H1 (cell line): ENCODE data around the gene TRIM61. TPM values are rescaled to one million over a fixed set of nuclear protein-coding genes. Genes with fewer than 3 reads are reported as not detected.
"Not testable (repeated sequence)": the region's sequence is repeated elsewhere in the genome, so short reads cannot be mapped to it uniquely, and the experiment has no call there.

Source experiments
- CTCF ChIA-PET: fragments of 300-600 bp; sonication (Branson Sonifier 250); formaldehyde crosslinking; loops from one replicate; lab custom pipeline; 2021; ENCODE audit not compliant: partially characterized antibody; lab: Charles Lee
- POLR2A ChIA-PET: fragments of 300-600 bp; sonication (Branson Sonifier 250); formaldehyde crosslinking; loops from one replicate; lab custom pipeline; 2021; ENCODE audit warnings: inconsistent platforms; ENCODE audit not compliant: partially characterized antibody; lab: Charles Lee
- DNase-seq, 2 experiments: peaks; one replicate each; pipeline versions ENCODE4 v3.0.0 to v3.0.0-alpha.2; 2010 to 2022; ENCODE audit warnings: low spot score in 2 of 2, low read depth in 1 of 2, mixed read lengths in 1 of 2
- FAIRE-seq: peaks from 2 replicates; lab custom pipeline; 2011; peaks lifted over from hg19 to GRCh38; lab: Jason Lieb, UNC
- H2AFZ ChIP-seq: 2 replicates; pipeline ENCODE4 v1.8.1; 2012; ENCODE audit warnings: low read length, inconsistent platforms
- H2AK5ac ChIP-seq: 2 replicates; pipeline ENCODE4 v1.6.1; 2013; ENCODE audit warnings: low read depth, low read length
- H2BK120ac ChIP-seq: replicated peaks from 2 replicates; pipeline ENCODE3; 2013; ENCODE audit warnings: low read depth, low read length, inconsistent platforms
- H2BK12ac ChIP-seq: 2 replicates; pipeline ENCODE4 v1.6.1; 2013; ENCODE audit warnings: low read depth, low read length
- H2BK15ac ChIP-seq: 2 replicates; pipeline ENCODE4 v1.6.1; 2013; ENCODE audit warnings: low read length
- H2BK20ac ChIP-seq: 2 replicates; pipeline ENCODE4 v1.6.1; 2013; ENCODE audit warnings: low read length
- H2BK5ac ChIP-seq: 2 replicates; pipeline ENCODE4 v1.6.1; 2013; ENCODE audit warnings: low read depth, low read length
- H3K14ac ChIP-seq: 2 replicates; pipeline ENCODE4 v1.6.1; 2013; ENCODE audit warnings: inconsistent platforms; ENCODE audit not compliant: insufficient read length
- H3K18ac ChIP-seq: 2 replicates; pipeline ENCODE4 v1.6.1; 2013; ENCODE audit warnings: low read length; ENCODE audit errors: extremely low read depth
- H3K23ac ChIP-seq: 2 replicates; pipeline ENCODE4 v1.6.1; 2013; ENCODE audit warnings: inconsistent platforms; ENCODE audit not compliant: insufficient read length
- H3K23me2 ChIP-seq: 2 replicates; pipeline ENCODE4 v1.6.1; 2013; ENCODE audit warnings: low read depth, low read length
- H3K27ac ChIP-seq: 2 replicates; pipeline ENCODE4 v1.6.1; 2011; ENCODE audit warnings: low read depth, low read length, inconsistent platforms
- H3K27me3 ChIP-seq, 4 experiments: replicated peaks in 1 of 4; 1 replicate in 1 of 4; 2 replicates in 3 of 4; pipeline versions ENCODE4 v1.6.1 to v1.8.1; 2011 to 2013; ENCODE audit warnings: low read length in 3 of 4, mild to moderate bottlenecking in 3 of 4, inconsistent platforms in 2 of 4, mixed read lengths in 2 of 4, moderate library complexity in 1 of 4; ENCODE audit not compliant: control insufficient read depth in 3 of 4, insufficient read depth in 3 of 4; ENCODE audit errors: extremely low read depth in 1 of 4
- H3K36me3 ChIP-seq, 4 experiments: 2 replicates each; pipeline versions ENCODE4 v1.6.1 to v1.8.1; 2011 to 2013; ENCODE audit warnings: mild to moderate bottlenecking in 4 of 4, low read length in 3 of 4, moderate library complexity in 2 of 4, control low read depth in 1 of 4, inconsistent platforms in 1 of 4; ENCODE audit not compliant: insufficient read depth in 4 of 4, control insufficient read depth in 2 of 4
- H3K4ac ChIP-seq: replicated peaks from 2 replicates; pipeline ENCODE3; 2013; ENCODE audit warnings: low read length, low read depth, mixed read lengths, inconsistent platforms; ENCODE audit not compliant: insufficient read length
- H3K4me1 ChIP-seq, 4 experiments: replicated peaks in 1 of 4; 1 replicate in 1 of 4; 2 replicates in 3 of 4; pipeline versions ENCODE4 v1.6.1 to v1.8.1; 2011 to 2013; ENCODE audit warnings: low read length in 3 of 4, inconsistent platforms in 2 of 4, mixed read lengths in 1 of 4; ENCODE audit not compliant: insufficient read depth in 4 of 4, control insufficient read depth in 3 of 4
- H3K4me2 ChIP-seq, 2 experiments: 2 replicates each; pipeline versions ENCODE4 v1.6.1 to v1.8.1; 2011 to 2013; ENCODE audit warnings: low read depth in 2 of 2, low read length in 2 of 2, control low read depth in 1 of 2, inconsistent platforms in 1 of 2, mild to moderate bottlenecking in 1 of 2; ENCODE audit not compliant: insufficient read depth in 1 of 2
- H3K4me3 ChIP-seq, 4 experiments: fragments of 200-600, 300-600 bp in 1 of 4; sonication (generic), shearing (Covaris generic), sonication (Bioruptor Twin) in 1 of 4; 2 replicates each; pipeline versions ENCODE4 v1.5.1 to v1.8.1; 2011 to 2016; ENCODE audit warnings: low read length in 4 of 4, low read depth in 3 of 4, control low read depth in 2 of 4, inconsistent platforms in 2 of 4, mild to moderate bottlenecking in 2 of 4, mixed read lengths in 1 of 4, moderate library complexity in 1 of 4; ENCODE audit not compliant: insufficient read depth in 2 of 4; ENCODE audit errors: extremely low read depth in 1 of 4
- H3K56ac ChIP-seq: replicated peaks from 2 replicates; pipeline ENCODE3; 2013; ENCODE audit warnings: low read depth, mild to moderate bottlenecking, mixed read lengths, low read length, inconsistent platforms; ENCODE audit not compliant: insufficient read length
- H3K79me1 ChIP-seq: 2 replicates; pipeline ENCODE4 v1.6.1; 2013; ENCODE audit warnings: low read depth, low read length, control low read depth
- H3K79me2 ChIP-seq, 2 experiments: 2 replicates each; pipeline versions ENCODE4 v1.6.1 to v1.8.1; 2012 to 2013; ENCODE audit warnings: low read length in 2 of 2, mild to moderate bottlenecking in 2 of 2, inconsistent platforms in 1 of 2; ENCODE audit not compliant: insufficient read depth in 2 of 2, control insufficient read depth in 1 of 2
- H3K9ac ChIP-seq, 4 experiments: replicated peaks in 1 of 4; 1 replicate in 1 of 4; 2 replicates in 3 of 4; pipeline versions ENCODE4 v1.6.1 to v1.8.1; 2011 to 2013; ENCODE audit warnings: low read depth in 3 of 4, low read length in 3 of 4, control low read depth in 2 of 4, mild to moderate bottlenecking in 2 of 4, moderate library complexity in 2 of 4, inconsistent platforms in 1 of 4; ENCODE audit errors: extremely low read depth in 1 of 4
- H3K9me3 ChIP-seq, 2 experiments: 2 replicates each; pipeline versions ENCODE4 v1.6.1 to v1.8.1; 2012 to 2013; ENCODE audit warnings: mild to moderate bottlenecking in 2 of 2, moderate library complexity in 2 of 2, control low read depth in 1 of 2, inconsistent platforms in 1 of 2, low read depth in 1 of 2, low read length in 1 of 2, mixed read lengths in 1 of 2; ENCODE audit not compliant: insufficient read depth in 2 of 2
- H4K20me1 ChIP-seq, 2 experiments: replicated peaks in 1 of 2; 2 replicates each; pipeline versions ENCODE3 to v1.8.1; 2011 to 2013; ENCODE audit warnings: inconsistent platforms in 2 of 2, low read length in 2 of 2, mild to moderate bottlenecking in 1 of 2; ENCODE audit not compliant: insufficient read depth in 2 of 2, control insufficient read depth in 1 of 2
- H4K5ac ChIP-seq: 2 replicates; pipeline ENCODE4 v1.6.1; 2013; ENCODE audit warnings: low read length, low read depth, mixed read lengths, inconsistent platforms; ENCODE audit not compliant: insufficient read length
- H4K8ac ChIP-seq: 2 replicates; pipeline ENCODE4 v1.8.0; 2013; ENCODE audit warnings: mild to moderate bottlenecking, moderate library complexity, low read length, inconsistent platforms; ENCODE audit not compliant: insufficient read depth; ENCODE audit errors: extremely low read depth
- H4K91ac ChIP-seq: replicated peaks from 2 replicates; pipeline ENCODE3; 2013; ENCODE audit warnings: low read length, mixed read lengths, inconsistent platforms; ENCODE audit not compliant: insufficient read length
- WGBS, 2 experiments: shearing (Covaris generic) in 1 of 2; methylation state at CpG; one replicate each; pipeline versions ENCODE4 v1.1.6 to v1.1.7; 2013 to 2015; ENCODE audit warnings: low lambda C conversion rate in 2 of 2, mixed read lengths in 2 of 2, inconsistent platforms in 1 of 2, low coverage in 1 of 2, missing lambda C conversion rate in 1 of 2; ENCODE audit not compliant: insufficient replicate concordance in 2 of 2, insufficient coverage in 1 of 2, insufficient read length in 1 of 2; ENCODE audit errors: extremely low coverage in 1 of 2, missing lambda C conversion rate in 1 of 2; 5-methylcytosine and 5-hydroxymethylcytosine counted together
- polyA plus RNA-seq, 7 experiments: library from polyadenylated mRNA; depleted of rRNA in 3 of 7; stranded (reverse) in 5 of 7; unstranded in 2 of 7; fragments of >200 nt in 5 of 7; fragments of 200-250 nt in 2 of 7; gene quantifications; 1 replicate in 5 of 7; 2 replicates in 1 of 7; 4 replicates in 1 of 7; pipeline versions ENCODE4 v1.2.1 to v1.2.3, GENCODE V29; 2011 to 2013; ENCODE audit warnings: missing spikeins in 2 of 7, mixed read lengths in 2 of 7
- total RNA-seq: library from RNA; stranded (reverse); fragmentation: NEBNext Ultra II Directional; extraction: Animal tissue kit (Norgen Biotek cat#: 25700); gene quantifications from 2 replicates; pipeline ENCODE4 v1.2.1, GENCODE V29; 2021

Gene TRIM61
- total and polyA plus RNA-seq, 2 of the 8 experiments (the other 6 are each of a cell fraction or from before 2014, with no cell fraction given): 0.18 to 5.0 TPM

- not testable (repeated sequence) for H3K4me2 ChIP-seq, H3K23ac ChIP-seq, H3K36me3 ChIP-seq, H3K4me1 ChIP-seq, H4K5ac ChIP-seq, H3K14ac ChIP-seq, FAIRE-seq, H3K27me3 ChIP-seq, H3K27ac ChIP-seq, H3K23me2 ChIP-seq, H2BK12ac ChIP-seq, H4K20me1 ChIP-seq, H4K8ac ChIP-seq, H3K79me2 ChIP-seq, H2BK5ac ChIP-seq, DNase-seq, H4K91ac ChIP-seq, H3K18ac ChIP-seq, H2AK5ac ChIP-seq, H2BK120ac ChIP-seq, H3K4ac ChIP-seq, H2AFZ ChIP-seq, H3K9me3 ChIP-seq, H3K9ac ChIP-seq, H3K4me3 ChIP-seq, H2BK20ac ChIP-seq, H3K56ac ChIP-seq, H2BK15ac ChIP-seq, H3K79me1 ChIP-seq
- ChIA-PET CTCF (interaction anchor here (0.8 to 13.7 kb wide), 33 partner anchors 8 to 1279 kb away, joined by 3 to 279 read pairs (median 5); no protein-coding TSS in a partner anchor), POLR2A (interaction anchor here (1.6 kb wide), 2 partner anchors 13 to 38 kb away, joined by 4 to 11 read pairs; no protein-coding TSS in a partner anchor)
- WGBS, 2 experiments: 84% methylated on average over 9 of the region's 9 CpGs; no CpG with 5 or more reads in 1 of the 2 experiments
Measured at GRCh38 chr4:164935865-164936606, 41.4 kb downstream of the TRIM61 start.
